Mammary epithelial cell (primary cell): ENCODE results near the gene INHBB.

Source experiments
- EZH2 ChIP-seq: IDR thresholded peaks from 2 replicates; pipeline ENCODE4 v1.6.1; 2012; ENCODE audit warnings: low read length, inconsistent platforms, borderline replicate concordance
- TF ChIP-seq, protein P1 (sequence below), 2 donors: IDR thresholded peaks in 1 of 2; conservative IDR thresholded peaks in 1 of 2; 2 replicates each; pipeline ENCODE4 v1.5.1; 2011 to 2012; ENCODE audit warnings: inconsistent platforms in 2 of 2, low read length in 2 of 2, mild to moderate bottlenecking in 2 of 2, control low read depth in 1 of 2, low read depth in 1 of 2; ENCODE audit not compliant: insufficient read depth in 1 of 2; ENCODE audit errors: extremely low read depth in 1 of 2

- TF ChIP-seq, protein P1, sequence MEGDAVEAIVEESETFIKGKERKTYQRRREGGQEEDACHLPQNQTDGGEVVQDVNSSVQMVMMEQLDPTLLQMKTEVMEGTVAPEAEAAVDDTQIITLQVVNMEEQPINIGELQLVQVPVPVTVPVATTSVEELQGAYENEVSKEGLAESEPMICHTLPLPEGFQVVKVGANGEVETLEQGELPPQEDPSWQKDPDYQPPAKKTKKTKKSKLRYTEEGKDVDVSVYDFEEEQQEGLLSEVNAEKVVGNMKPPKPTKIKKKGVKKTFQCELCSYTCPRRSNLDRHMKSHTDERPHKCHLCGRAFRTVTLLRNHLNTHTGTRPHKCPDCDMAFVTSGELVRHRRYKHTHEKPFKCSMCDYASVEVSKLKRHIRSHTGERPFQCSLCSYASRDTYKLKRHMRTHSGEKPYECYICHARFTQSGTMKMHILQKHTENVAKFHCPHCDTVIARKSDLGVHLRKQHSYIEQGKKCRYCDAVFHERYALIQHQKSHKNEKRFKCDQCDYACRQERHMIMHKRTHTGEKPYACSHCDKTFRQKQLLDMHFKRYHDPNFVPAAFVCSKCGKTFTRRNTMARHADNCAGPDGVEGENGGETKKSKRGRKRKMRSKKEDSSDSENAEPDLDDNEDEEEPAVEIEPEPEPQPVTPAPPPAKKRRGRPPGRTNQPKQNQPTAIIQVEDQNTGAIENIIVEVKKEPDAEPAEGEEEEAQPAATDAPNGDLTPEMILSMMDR (conservative IDR thresholded peaks at IDR 0.05 in 1 of 2, IDR thresholded peaks at IDR 0.05 in 1 of 2; ENCODE audit: extremely low read depth in 1 of 2, insufficient read depth in 1 of 2, low read depth in 1 of 2, low read length in 2 of 2): no peak
- TF ChIP-seq EZH2: no peak
Measured at GRCh38 chr2:120392923-120393322, 47.0 kb downstream of the INHBB start.
